Islet of Langerhans (tissue), 1 donor: ENCODE data around the gene SLC38A8.

Source experiments
- FAIRE-seq: peaks from one replicate; lab custom pipeline; 2011; peaks lifted over from hg19 to GRCh38; lab: Jason Lieb, UNC

The SLC38A8 gene

DNA sequence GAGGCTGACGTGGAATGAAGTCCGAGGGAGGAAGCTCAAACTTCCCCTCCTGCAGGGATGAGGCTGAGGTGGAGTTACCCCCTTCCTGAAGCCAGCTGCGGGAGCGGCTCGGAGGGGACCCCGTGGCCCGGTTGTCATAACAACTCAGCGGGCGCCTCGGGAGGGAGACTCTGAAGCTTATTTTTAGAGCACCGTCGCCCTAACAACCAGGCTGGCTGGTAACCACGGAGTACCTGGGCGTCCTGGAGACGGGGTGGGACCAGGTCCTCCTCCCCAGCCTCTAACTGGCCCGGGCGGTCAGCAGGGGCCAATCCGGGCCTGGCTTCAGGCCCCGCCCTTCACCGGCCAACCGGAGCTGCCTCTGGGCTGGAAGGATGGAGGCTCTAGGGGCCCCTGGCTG is 46.8 kb downstream of the SLC38A8 start:
- peak; percentile 81 for FAIRE-seq

DNA sequence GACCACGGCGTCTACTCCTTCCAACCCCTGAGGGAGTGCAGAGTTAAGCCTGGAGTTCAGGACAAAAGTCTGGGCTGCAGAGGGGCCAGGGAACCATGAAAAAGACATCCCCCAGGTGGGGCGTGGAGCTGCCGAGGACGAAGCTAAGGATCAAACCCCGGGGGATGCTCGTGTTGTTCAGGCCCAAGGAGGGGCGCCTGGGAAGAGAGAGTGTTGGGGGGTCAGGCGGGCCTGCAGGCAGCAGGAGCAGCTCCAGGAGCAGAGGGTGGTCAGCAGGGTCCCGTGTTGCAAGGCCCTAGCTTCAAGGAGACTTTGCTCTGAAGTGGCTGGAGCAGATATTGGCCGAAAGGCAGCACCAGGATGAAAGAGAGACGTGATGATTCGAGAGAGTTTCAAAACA is 47.9 kb downstream of the SLC38A8 start:
- no peak for FAIRE-seq

DNA sequence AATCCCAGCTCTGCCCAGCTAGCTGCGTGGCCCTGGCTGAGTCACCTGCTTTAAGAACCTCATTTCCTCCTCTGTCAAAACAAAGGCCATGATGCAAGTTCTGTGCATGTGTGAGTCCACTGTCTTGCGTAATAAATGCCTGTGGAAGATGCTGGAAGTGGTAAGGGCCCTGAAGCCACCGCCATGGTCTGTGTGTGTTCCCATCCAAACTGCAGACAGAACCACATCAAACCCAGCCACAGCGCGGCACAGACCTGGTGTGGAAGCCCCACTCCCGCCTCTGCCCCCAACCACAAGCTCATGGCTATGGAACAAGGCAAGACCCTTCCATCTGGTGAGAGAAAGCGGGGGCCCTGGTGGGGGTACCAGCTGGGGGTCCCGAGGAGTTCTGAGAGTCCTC is 48.5 kb downstream of the SLC38A8 start:
- FAIRE-seq = no peak

- FAIRE-seq = peak; percentile 90
Observed at GRCh38 chr16:83992624-83993023, 50.0 kb downstream of the SLC38A8 start.

- FAIRE-seq = no peak
Observed at GRCh38 chr16:83990492-83990891, 52.1 kb downstream of the SLC38A8 start.

DNA sequence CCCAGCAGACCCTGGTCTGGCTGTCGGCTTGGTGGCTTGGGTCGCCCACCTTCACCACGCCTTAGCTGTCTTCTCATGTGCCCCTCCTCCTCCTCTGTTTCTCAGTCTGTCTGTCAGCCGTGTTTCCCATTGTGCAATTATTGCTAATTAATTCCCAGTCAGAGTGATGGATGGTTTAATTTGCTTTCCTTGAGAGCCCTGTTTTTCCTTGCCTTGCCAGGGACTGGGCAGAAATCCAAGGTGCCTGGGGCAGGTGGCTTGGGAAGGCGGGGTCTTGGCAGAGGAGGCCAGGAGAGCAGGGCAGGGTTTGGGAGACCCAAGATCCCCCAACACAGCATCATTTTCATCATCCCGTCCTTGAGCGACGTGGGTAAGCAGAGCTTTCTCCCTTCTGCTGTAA is 53.3 kb downstream of the SLC38A8 start:
- FAIRE-seq = no peak

- FAIRE-seq = no peak
Observed at GRCh38 chr16:83983491-83983890, 59.1 kb downstream of the SLC38A8 start.

DNA sequence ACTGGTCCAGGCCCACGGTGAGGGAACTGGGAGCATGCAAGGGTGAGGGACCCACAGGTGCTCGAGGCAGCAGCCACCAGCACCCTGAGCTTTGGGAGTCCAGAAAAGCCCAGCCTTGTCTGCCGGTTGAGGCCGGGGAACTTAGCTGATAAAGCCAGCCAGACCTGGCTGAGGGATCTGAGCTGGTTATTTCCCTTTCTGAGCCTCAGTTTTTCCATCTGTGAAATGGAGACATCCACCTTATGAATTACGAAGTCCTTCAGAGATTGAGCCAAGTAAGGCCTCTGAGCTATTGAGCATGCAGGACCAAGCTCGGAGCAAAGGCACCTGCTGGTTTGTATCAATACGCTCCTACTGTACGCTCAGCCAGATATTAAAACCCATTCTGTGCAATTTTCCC is 60.8 kb downstream of the SLC38A8 start:
- no peak for FAIRE-seq

DNA sequence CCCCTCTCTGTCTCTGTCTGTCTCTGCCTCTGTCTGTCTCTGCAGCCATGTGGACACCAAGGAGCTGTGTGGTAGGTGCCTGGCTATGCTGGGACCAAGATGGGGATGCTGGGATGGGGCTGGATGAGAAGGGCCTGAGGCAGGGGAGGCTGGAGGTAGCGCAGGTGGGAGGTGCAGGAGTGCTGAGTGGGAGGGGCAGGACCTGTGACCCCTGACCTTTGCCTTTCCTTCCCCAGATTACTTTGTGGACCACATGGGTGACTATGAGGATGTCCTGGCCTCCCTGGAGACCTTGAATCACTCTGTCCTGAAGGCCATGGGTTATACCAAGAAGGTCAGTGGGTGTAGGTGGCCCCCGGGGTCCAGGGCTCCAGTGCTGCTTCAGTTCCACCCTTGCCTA is 61.8 kb downstream of the SLC38A8 start:
- FAIRE-seq = no peak

DNA sequence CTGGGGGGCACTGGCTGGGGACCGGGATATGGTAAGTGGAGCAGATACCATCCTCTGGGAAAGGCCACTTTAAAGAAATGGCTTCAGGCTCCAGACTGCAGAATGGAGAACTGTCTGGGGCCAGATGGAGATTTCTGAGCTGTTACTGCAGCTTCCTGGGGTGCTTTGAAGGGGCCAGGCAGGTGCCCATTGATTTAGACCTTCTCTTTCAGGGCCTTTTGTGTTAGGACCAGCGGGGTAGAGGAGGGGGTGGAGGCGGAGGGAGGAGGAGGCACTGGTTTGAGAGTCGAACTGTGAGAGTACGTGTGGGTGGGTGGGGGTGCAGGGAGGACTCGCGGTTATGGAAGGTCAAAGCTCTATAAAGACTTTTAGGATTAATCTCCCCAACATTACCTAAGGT is 63.2 kb downstream of the SLC38A8 start:
- no peak for FAIRE-seq

- FAIRE-seq = no peak
Observed at GRCh38 chr16:83978401-83978904, 64.1 kb downstream of the SLC38A8 start.

DNA sequence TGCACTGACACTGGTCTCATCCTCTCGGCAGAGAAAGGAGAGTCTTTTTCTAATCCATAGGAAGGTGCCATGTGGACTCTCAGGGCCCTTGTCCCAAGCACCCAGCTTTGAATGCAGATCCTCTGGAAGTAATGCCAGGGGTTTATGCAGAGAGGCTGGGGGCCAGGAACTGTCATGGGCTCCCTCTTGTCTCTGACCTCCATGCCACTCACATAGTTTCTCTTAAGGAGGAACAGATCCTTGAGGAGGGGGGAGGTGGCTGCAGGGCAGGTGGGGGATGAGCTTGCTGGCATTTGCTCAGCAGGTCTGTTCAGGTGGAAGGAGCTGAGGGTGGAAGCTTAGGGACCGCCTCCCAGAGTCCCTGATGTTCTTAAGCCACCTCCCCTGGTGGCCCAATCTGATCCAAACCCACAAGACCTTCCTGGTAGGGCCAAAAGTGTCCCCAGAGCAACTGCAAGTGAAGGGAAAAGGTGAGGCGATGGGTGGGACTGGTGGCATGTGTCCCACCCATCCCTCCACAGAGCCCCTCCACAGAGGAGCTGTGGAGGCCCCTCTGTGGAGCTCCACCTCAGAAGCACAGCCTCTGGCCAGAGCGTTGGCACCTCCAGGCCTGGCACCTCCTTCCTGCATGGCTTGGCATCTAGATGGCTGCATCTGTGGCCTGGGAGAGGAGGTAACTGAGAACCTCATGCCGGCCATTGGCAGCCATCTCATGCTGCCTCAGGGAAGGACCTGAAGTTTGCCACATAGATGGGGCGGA is 65.4 kb downstream of the SLC38A8 start:
- FAIRE-seq = no peak

DNA sequence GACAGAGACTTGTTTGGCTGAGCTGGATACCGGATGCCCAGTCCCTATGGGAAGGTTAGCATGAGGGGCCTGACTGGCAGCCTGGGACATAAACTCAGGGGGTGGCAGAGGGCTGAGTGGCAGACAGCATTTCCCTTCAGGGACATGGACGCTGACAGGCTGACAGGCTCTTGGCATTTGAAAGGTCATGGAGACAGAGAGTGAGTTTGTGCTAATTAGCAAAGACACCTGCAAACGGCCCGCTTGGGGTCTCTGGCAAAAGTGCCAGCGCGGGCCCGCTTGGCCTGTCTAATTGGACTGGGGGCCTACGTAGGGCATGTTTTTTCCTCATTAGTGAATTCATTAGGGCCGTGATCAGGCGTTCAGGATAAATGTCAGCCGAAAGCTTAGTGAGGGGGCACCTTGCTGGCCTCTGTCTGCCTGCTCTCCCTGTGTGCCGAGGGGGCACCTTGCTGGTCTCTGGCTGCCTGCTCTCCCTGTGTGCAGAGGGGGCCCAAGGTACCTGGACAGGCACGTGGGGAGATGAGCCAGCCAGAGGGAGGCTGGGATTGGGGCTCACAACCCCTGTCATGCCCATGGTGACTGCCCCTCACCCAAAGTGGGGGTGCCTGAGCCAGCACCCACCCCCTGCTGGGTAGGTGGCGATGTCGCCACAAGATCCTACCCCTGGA is 66.9 kb downstream of the SLC38A8 start:
- FAIRE-seq = no peak

GRCh38 chr16:83974475-83974874 is 68.1 kb downstream of the SLC38A8 start:
- FAIRE-seq = no peak

- FAIRE-seq = no peak
Observed at GRCh38 chr16:83973581-83974385, 68.8 kb downstream of the SLC38A8 start.

- FAIRE-seq = no peak
Observed at GRCh38 chr16:83973077-83973476, 69.5 kb downstream of the SLC38A8 start.

DNA sequence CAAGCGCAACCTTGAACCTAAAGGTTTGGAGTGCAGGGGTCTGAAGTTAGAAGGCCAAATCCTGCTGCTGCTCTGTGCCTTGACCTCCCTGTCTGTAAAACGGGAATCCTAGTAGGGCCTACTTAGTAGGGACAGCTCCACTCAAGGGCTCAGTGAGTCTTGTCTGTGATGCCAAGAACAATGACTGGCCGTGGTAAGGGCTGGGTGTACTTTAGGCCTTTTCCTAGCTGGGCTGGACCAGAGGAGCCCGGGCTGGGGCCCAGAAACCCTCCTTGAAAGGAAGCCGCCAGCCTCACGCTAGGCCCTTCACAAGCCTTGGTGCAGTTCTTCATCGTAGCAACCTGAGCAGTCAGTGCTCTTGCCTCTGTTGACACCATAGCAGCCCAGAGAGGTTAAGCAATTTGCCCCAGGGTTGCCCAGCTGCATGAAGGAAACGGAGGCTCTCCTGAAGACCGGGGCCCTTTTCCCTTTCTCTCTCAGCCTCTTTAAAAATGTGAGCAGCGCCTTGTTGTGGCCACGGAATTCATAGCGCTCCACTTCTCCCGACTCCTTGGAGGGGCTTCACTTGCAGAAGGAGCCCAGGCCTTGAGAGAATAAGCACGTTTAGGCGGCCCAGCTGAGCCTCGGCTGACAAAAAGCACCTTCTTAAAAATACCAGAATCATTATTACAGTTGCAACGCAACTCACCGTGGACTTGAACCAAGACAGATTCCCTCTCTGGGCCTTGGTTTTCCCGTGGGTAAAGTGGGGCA is 70.2 kb downstream of the SLC38A8 start:
- FAIRE-seq = no peak

- no peak for FAIRE-seq
Observed at GRCh38 chr16:83971165-83972130, 71.1 kb downstream of the SLC38A8 start.

DNA sequence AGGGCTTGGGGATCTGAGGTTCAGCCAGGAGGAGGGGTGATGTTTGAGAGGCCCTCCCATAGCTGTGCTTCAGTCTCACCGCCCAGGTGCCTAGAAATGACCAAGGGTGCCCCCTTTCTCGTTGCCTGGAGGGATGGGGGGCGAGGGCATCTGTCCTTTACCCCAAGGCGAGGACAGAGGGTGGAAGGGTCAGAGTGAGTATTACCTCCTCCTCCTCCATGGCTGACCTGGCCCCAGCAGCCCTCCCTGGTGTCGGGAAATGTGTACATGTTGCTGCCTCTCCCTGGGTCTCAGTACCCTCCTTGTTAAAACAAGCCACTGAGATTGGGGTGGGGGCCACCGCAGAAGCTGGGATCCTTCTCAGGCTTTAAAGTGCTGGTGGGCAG is 72.2 kb downstream of the SLC38A8 start:
- FAIRE-seq = no peak

GRCh38 chr16:83969771-83970429 is 72.7 kb downstream of the SLC38A8 start:
- FAIRE-seq = no peak
